H1 (cell line): ENCODE measurements around the gene ARMC7.

Source experiments
- NANOG ChIP-seq: IDR thresholded peaks from 2 replicates; pipeline ENCODE4 v1.6.1; 2011; ENCODE audit warnings: low read length, low read depth, mild to moderate bottlenecking, inconsistent platforms; ENCODE audit not compliant: insufficient read depth, poor library complexity, severe bottlenecking
- POLR2A ChIP-seq, 2 experiments: IDR thresholded peaks; 1 replicate in 1 of 2; 2 replicates in 1 of 2; pipeline ENCODE4 v1.6.1; 2011; ENCODE audit warnings: low read depth in 2 of 2, low read length in 2 of 2, mild to moderate bottlenecking in 2 of 2; ENCODE audit errors: control extremely low read depth in 1 of 2
- YY1 ChIP-seq: IDR thresholded peaks from 2 replicates; pipeline ENCODE4 v1.6.1; 2011; ENCODE audit warnings: low read depth, mild to moderate bottlenecking, low read length

DNA sequence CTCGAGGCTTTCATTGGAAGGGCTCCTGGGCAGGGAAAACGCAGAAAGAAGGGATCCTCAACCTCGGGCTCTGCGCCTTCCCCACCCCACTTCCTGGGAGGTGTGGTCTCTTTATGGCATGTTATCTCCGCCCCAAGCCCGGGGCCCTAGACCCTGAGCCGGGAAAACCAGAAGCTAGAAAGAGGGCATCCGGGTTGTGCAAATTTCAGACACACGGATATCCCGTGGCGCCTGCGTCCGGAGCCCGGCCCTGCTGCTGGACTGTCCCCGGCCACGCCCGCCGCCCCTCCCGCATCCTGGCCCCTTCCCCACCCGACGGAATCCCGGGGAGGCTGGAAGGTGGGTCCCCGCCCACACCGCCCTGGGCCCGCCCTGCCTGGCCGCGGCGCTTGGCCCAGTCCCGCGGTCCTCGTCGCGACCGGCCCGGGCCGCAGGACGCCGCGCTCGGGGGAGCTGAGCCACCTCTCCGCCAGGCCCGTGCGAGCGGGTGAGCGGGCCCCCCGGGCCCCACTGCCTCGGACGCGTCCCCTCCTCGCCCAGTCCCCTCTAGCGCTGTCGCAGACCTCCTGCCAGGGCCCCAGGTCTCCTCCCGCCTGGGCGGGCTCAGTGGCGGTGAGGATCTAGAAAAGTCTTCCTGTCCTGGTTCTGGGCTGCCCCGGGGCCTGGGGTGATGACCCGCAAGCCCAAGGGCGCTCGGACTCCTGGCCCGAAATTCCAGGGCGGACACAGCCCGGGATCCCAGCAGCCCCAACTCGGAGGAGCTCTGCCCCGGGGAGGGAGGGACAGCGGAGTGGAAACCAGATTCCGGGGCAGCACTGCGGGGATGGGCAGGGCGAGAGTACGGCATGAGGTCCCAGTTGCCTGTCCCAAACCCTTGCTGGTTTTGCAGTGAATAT, 22.0 kb upstream of the ARMC7 start, which contains the start of gene SLC16A5:
- TF ChIP-seq NANOG (no peak), YY1 (peak; percentile 13; the same call in 1 of the 2 replicates), POLR2A (IDR thresholded peaks at IDR 0.05; ENCODE audit: control extremely low read depth in 1 of 2, low read depth in 2 of 2, low read length in 2 of 2) (peak in 1 of 2 experiments; percentile 75; a peak in 2 of 3 replicates)
